Activated T-helper 9 cell treated with anti-CD3 and anti-CD28 coated beads, Interleukin-2, amount 50 U/mL, for 16 hours (primary cell): ENCODE measurements around the gene TSPAN12.
"Not testable (repeated sequence)": the region's sequence is repeated elsewhere in the genome, so short reads cannot be mapped to it uniquely, and the experiment has no call there.

Experiments
- DNase-seq: peaks from one replicate; pipeline ENCODE4 v3.0.0-alpha.2; 2020; ENCODE audit warnings: low read depth

TSPAN12 gene, protein sequence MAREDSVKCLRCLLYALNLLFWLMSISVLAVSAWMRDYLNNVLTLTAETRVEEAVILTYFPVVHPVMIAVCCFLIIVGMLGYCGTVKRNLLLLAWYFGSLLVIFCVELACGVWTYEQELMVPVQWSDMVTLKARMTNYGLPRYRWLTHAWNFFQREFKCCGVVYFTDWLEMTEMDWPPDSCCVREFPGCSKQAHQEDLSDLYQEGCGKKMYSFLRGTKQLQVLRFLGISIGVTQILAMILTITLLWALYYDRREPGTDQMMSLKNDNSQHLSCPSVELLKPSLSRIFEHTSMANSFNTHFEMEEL

DNA sequence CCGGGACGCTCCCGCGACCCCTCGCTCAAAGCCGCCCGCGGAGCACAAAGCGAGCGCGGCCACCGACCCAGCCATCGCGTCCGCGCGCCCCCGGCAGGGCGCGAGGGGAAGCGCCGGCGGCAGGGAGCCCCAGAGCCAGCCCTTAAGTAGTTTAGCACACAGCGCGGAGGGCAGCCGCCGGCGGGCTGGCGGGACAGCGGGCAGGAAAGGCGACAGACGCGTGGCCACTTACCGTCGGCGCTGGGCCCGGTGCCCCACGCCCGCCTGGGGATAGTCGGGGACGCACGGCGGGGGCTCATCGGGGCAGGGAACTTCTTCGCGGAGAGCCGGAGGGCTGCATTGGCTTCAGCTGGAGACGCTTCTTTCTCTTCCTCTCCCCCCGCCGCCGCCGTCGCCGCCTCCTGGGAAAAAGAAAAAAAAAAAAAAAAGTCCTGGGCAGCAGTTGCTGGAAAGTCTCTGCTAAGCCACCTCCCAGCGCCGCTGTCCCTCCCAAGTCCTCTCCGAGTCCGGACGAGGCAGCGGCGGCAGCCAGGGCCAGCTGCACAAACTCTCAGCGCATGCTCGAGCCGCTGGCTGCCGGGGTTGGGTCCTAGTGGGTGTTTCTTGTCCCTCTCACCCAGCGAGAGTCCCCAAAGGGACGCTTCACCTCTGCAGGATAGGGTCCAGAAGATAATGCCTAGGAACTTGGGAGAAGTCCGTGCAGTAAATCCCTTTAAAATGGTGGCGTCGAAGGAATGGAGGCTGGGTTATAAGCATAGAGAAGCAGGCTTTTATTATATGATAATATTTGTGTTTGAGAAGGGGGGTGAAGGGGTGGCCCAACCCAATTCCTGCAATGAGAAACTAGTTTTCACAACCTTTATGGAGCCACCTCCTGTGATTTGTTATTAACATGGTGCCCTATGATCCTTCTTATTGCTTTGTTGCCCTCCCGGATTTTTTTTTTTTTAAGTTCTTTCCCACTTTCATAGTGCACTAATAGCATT lies at the start of gene TSPAN12:
Gene TSPAN12, minus strand, starts transcription at position 557 of the 986 bp plus-strand sequence. CDS start 1,381 bp downstream, outside the sequence.
- DNase-seq = peak; percentile 8

DNA sequence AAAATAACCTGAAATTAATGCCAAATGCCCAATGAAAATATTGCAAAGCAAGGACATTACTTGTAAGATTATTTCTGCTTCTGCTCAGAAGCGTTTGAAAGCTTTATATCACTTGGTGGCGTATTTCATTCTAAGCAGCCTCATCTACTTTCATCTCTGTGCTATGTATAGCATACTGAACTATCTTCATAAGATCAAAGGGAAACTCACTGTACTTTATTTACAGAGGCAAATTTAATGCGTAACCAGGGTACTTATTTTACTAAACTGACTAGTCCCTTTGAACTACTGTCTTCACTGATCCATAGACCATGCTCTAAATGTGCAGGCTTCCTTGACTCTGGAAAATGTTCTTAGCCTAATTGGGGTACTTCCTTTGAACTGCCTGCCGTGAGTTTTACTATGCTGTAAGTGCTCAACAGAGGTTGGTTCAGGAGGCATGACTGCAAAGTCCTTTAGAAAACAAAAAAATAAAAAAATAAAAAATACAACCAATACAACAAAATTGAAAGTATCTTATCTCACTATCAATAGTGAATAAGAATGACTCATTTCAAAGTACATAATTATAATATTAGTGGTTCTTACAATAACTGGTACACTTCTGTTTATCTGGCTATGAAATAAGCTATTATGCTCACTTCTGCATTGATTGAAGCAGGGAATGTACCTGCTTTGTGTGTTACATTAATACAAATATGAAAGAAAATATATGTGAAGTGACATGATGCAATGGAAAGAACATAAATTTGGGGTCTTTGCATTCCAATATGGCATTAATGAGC lies 41.0 kb upstream of the TSPAN12 start:
- no peak for DNase-seq

DNA sequence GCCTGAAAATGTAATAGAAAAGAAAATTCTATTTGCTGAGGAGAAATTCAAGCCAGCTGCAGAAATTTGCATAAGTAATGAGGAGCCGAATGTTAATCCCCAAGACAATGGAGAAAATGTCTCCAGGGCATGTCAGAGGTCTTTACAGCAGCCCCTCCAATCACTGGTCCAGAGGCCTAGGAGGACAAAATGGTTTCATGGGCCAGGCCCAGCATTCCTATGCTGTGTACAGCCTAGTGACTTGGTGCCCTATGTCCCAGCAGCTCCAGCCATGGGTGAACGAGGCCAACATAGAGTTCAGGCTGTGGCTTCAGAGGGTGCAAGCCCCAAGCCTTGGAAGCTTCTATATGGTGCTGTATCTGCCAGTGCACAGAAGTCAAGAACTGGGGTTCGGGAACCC lies 37.3 kb upstream of the TSPAN12 start:
- not testable (repeated sequence) for DNase-seq

DNA sequence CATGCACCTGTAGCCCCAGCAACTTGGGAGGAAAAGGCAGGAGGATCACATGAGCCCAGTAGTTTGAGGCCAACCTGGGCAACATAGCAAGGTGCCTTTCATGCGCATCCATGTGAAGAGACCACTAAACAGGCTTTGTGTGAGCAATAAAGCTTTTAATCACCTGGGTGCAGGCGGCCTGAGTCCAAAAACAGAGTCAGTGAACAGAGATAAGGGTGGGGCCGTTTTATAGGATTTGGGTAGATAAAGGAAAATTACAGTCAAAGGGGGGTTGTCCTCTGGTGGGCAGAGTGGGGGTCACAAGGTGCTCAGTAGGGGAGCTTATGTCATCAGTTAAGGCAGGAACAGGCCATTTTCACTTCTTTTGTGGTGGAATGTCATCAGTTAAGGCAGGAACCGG lies 27.7 kb upstream of the TSPAN12 start:
- DNase-seq = not testable (repeated sequence)

DNA sequence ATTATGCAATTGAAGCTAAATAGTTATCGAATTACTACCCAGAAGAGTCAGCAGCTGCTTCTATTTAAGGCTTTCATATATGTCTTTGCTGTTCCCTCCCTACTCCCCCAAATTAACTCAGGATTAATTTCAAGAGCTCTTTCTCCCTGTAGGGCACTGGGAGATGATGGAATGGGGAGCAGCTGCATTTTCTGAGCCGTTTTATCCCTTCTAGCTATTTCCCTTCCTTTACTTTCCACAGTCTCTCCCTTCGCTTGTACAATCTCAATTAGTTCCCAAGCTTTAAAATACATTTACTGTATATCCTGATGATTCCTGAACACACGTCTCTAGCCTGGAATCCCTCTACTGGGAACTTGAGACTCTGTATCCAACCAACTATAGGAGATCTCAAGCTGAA lies 19.8 kb upstream of the TSPAN12 start:
- no peak for DNase-seq

DNA sequence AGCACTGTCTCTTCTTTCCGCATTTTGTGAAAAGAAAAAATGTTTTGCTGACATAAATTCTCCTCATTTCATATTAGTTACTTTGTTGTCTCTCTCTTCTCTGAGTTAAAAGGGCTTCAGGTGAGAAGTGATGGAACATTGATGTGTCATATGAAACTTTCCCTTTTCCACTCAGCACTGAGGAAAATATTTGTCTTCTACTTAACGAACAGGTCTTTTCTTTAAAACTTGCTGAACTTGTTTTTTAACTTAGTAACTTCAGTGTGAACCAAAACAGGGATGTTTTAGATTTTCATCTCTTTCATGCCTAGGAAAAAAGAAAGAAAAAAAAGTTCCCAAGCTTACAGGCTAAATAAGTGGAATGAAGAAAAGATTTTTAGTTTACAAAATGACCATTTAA lies 19.0 kb upstream of the TSPAN12 start:
- DNase-seq = no peak

DNA sequence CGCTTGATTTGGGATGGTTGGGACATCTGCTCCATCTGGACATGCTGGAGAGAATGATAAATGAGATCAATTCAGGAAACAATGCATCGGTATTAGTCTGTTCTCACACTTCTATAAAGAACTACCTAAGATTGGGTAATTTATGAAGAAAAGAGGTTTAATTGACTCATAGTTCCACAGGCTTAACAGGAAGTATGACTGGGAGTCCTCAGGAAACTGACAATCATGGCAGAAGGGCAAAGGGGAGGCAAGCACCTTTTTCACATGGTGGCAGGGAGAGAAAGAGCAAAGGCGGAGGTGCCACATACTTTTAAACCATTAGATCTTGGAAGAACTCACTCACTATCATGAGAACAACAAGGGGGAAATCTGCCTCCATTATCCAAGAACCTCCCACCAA lies 16.8 kb upstream of the TSPAN12 start:
- no peak for DNase-seq

DNA sequence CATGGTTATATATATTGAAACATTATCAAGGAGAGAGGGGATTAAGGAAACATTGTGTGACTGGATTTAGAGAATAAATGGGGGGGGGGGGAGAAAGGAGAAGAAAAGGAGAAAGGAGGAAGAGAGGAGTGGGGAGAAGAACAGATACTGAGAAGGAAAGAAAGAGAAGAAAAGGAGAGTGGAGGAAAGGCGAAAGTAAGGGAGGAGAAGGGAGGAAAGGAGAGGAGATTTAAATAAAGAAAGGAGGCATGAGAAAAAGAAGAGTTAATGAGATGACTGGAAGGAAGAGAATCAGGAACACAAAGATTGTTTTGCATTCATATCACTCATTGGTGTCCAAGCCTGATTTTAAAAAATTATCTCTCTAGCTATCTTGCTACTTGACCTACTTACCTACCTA lies 16.1 kb upstream of the TSPAN12 start:
- DNase-seq = no peak

DNA sequence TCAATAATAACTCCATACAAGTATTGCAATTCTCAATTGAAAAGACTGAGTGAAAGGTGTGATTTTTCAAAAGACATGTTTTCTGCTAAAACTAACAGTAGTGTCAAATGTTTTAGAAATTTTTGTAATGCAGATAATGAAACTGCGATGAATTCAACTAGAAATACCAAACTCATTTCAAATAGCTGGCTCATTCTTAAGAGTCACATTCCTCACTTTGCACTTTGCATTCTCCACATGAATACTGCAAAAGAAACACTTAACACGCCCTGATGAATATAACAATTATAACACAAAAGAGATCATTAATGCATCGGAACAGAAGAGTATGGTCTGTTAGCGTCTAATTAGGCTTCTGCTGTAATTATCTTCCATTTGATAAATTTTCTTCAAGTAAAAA lies 15.5 kb upstream of the TSPAN12 start:
- no peak for DNase-seq

DNA sequence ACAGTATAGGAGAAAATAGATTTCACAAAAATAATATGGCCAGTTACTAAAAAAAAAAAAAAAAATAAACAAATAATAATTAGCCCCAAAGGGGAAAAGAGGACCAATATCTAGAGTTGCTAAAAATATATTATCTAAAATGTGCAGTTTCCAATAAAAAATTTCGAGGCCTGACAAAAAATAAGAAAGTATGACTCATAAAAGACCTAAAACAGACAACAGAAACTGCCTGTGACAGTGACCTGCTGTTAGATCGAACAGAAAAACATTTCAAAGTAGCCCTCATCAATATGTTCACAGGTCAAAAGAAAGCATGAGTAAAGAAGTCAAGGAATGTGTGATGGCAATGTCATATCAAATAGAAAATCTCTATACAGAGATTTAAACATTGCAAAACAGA lies 11.8 kb upstream of the TSPAN12 start:
- DNase-seq = no peak

DNA sequence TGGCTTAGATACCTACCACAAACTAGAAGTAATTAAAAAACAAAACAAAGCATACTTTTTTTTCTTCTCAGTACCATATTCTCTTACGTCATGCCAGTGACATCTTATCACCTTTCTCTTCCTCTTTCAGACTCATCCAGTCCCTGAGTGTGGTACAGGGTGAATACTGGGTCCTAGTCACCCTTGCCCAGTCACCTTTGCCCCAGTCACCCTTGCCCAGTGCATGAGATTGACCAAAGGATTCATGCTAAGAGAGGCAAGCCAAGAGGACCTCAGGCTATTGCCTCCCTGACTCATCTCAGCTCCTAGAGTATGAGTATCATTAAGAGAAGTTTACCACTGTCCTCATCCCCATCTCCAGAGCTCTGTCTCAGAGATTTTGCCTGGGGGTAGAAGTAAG lies 10.0 kb upstream of the TSPAN12 start:
- DNase-seq = no peak

DNA sequence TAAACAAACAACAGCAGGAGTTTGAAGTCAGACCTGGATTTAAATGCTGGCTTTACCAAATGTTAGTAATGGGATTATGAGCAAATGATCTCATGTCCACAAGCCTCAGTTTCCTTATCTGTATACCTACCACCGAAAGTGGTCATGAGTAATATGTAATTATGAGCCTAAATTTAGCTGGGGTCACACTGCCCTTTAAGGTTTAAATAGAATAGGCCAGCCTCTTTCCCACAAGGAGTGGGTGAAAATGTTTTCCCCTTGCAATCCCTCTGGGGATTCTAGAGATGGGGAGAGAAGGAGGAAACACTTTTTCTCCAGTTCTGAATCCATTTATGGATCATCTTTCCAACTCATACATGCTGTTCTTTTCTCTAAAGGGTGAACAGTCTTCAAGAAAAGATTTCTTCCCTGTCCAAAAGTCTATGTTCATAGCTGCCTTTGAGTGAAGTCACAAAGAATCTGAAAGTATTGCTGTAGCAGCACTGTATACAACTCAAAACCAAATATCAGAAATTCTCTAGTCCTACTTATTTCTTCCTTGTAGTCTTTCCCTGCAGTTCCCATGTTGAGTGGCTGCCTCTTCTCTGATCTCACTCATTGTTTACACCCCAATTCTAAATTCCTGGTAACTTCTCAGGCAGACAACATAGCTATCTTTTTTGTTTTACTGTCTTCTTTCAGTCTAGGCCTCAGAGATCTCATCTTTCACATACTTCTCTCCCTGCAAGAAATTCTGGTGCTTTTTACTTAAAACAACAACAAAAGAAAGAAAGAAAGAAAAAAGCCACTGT lies 7.4 kb upstream of the TSPAN12 start:
- DNase-seq = no peak

DNA sequence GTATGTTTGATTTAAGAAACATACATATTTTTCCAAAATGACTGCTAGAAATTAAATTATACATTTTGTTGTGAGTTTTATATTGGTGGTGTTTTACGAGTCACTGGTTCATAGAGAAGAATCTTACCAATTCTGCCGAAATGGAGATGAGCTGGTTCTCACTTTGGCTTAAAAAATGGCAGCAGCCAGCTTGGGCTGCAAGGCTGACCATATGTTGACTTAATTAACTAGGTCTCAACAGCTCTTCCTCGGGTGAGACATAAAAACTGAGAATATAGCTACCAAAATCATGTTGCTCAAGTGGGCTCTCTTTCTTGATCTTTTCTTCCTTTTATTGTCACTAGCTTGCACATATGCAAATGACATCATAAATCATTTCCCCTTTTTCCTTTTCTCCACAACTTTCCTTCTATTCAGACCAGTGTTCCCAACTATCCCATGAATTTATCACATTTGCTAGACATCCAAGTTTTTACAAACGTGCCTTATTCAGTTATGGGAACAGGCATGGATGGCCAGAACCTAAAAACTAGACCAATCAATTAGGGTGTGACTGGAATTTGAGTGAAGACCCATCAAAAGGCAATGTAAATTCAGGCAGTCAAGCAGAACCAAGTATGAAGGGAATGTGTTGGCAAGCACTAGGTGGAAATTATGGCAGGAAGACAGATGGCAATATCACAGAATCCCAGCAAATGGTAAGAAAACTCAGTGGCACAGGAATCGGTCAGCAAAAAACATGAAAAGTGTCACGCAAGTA lies 6.4 kb upstream of the TSPAN12 start:
- no peak for DNase-seq

DNA sequence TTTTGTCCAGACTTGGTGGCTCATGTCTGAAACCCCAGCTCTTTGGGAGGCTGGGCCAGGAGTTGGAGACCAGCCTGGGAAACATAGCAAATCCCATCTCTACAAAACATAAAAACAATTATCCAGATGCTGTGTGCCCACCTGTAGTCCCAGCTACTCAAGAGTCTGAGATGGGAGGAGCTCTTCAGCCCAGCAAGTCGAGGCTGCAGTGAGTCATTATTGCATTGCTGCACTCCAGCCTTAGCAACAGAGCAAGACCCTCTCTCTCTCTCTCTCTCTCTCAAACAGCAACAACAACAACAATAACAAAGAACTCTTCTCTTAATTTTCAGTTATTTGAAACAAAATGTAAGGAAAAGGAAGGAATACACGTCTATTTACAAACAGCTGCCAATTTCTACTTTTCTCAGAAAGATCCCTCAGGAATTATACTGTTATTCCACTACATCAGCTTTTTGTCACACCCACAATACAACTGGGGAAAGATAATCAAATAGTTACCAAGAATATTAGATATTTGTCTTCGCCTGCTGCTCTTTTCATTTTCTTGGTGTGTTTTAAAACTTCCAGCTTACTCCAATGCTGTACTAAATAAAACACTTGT lies 5.1 kb upstream of the TSPAN12 start:
- DNase-seq = no peak

DNA sequence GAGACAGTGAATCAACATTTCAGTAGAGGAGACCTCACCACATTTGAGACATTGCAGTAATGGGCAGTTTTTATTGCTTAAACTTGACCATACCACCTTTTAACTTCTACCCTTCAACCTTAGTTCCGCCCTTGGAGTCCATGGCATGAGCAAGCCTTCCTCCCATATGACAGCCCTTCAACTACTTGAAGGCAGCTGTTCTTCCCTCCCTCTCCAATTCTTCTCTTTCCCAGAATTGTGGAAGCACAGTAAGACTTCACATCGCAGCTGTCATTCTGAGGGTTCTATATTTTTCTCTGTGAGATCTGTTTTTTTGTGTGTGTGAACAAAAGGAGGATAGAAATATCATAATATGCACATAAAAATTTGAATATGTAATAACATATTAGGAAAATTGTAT lies 2.2 kb upstream of the TSPAN12 start:
- DNase-seq = no peak

DNA sequence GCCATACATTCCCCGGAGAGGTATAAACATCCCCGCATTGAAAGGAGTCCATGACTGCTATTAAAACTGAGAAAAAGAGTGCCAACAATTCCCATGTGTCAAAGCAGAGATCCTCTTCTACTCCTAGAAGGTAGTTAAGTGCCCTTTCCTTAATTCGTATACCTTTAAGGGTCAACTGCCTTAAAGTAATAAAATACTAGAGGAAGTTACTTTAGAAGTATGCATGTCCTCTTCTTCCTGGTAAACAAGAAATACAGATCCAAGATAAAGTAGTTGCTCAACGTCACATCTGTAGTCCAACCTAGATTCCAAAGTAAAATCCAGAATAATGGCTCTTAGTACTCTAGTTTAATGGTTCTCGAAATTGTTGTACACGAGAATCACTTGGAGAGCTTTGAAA lies 1.5 kb upstream of the TSPAN12 start:
- no peak for DNase-seq

DNA sequence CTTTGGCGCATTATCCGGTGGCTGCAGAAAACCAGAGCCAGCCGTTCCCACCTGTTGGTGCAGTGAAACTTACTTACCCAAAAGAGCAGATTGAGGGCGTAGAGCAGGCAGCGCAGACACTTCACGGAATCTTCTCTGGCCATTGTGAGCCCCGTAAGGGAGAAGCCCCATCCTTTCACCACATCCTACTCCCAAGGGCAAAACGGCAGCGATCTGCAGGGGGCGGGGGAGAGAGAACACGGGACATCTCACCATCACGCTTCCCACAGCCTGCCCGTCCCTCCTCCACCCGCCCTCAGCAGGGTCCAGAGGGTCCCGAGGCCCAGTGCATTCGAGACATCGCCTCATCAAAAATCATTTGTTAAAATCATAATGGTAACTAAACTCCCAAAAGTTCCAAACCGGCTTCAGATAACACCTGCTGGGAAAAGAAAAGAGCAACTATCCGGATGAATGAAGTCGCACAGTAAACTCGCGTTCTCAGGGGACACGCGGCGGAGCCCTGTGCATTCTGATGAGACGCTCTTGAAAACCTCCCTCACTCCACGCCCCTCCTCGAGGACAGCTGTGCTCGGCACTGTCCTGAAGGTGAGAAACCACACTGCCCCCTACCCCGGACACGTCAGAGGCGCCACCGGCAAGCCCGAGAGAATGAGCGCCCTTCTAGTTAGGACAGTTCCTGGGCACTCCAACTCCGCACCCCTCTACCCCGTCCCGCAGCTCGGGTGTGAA lies 1.2 kb downstream of the TSPAN12 start:
- no peak for DNase-seq

DNA sequence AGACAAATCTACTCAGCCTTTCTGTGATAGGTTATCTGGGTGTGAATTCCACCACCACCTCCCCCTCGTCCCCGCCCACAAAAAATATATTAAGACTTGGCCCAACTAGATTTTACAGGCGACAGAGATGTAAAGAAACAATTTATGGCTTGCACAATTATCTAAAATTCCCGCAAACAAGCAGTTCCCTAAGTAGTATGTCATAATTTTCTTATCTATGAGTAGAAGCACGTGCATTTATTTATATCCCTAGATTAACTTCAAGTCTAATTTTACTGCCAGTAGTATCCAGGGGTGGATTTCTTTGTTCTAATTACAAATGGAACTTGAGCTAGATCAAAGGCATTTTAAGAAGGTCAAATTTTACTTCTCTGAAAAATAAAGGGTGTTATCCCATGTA lies 1.7 kb downstream of the TSPAN12 start:
- no peak for DNase-seq

DNA sequence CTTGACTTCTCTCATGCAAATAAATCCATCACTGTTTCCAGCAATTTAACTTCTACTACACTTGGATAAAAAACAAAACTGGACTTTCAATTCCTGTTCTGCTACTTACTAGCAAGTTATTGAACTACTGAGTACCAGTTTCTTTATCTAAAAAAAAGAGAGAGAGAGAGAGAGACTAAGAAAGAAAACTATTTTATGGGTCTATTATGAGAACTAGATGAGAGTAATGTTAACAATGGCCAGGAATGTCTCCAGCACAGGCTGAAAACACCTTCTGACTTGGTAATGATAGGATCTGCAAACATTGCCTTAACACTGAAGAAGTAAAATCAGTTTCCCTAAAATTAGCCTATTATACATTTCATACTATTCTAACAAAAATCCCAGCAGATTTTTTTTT lies 5.2 kb downstream of the TSPAN12 start:
- no peak for DNase-seq

DNA sequence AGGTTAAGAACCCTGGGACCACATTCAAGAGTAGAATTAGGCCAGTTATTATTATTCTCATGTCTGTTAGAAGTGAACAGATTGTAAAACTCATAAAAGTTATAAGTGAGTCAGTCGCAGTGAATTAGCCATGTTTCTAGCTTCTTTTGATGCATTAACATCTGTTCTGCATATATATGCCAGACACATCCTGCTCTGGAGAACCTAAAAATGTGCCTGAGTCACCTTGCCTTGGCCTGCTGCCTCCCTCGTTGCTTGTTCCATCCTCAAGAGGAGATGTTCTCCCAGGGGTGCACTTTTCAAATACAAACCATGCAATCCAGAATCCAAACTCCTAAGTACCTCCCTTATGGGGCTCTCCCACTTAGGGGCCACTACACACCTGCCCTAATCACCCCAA lies 14.8 kb downstream of the TSPAN12 start:
- DNase-seq = no peak
